ENCODE measurements around the gene NEK9. TPM values are rescaled to one million over a fixed set of nuclear protein-coding genes. Genes with fewer than 3 reads are reported as not detected.

Gene NEK9
- total RNA-seq (10 to 100 TPM; 74.1 to 76.3 TPM), polyA plus RNA-seq (10 to 100 TPM; 23.1 to 32.4 TPM)
- long read RNA-seq, donor 1, full-length matches to known transcripts, result 5 of 35 reads
- long read RNA-seq, donor 1, partial matches to known transcripts, result 30 of 35 reads
- long read RNA-seq, donor 1, other reads (novel, unspliced or antisense), result 0 of 35 reads
- long read RNA-seq, donor 2, partial matches to known transcripts, result 9 of 9 reads
- long read RNA-seq, donor 2, other reads (novel, unspliced or antisense), result 0 of 9 reads
- long read RNA-seq, donor 3, full-length matches to known transcripts, result 1 of 20 reads
- long read RNA-seq, donor 3, partial matches to known transcripts, result 19 of 20 reads
- long read RNA-seq, donor 3, other reads (novel, unspliced or antisense), result 0 of 20 reads
- long read RNA-seq, donor 4, partial matches to known transcripts, result 5 of 6 reads
- long read RNA-seq, donor 4, other reads (novel, unspliced or antisense), result 0 of 6 reads
- long read RNA-seq, donor 5, full-length matches to known transcripts, result 1 of 19 reads
- long read RNA-seq, donor 5, partial matches to known transcripts, result 18 of 19 reads
- long read RNA-seq, donor 5, other reads (novel, unspliced or antisense), result 0 of 19 reads

DNA sequence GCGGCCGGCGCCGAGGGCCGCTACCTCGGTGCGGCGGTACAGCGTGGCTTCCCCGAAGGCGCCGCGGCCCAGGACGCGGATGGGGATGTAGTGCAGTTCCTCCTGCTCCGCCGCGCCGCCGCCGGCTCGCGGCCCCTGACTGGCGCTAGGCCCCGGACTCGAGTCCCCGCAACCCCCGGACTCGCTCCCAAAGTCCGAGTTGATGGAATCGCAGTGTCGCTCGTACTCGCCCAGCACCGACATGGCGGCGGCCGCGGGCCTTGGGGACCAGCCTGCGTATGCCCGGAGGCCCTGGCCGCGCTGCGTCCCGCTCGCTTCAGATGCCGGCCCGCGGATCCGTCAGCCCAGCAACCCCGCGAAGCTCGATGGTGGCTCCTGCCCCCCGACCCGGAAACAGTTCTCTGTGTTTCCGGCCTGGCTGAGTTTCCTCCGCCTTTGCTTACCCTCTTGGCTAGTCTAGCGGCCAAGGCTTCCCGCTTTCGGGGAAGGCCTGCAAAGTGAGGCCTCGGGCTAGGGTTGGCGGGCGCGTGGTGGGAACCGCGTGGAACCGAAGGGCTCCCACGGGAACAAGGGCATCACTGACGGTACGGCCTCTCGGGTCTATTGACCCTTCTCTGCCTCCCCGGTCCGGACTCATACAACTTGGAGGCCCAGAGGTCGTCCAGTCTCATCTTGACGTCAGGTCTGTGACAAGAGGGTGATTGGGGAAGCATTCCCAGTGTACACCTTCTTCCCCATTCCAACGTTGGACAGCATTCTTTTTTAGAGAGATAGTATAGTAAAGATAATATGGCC, at the start of gene NEK9:
NEK9 (minus strand) TSS at position 370 of the 795 bp plus-strand sequence; CDS start at position 243, 127 bp downstream.
- peak; percentile 93 for ATAC-seq (ENCODE audit: insufficient read depth, low FRiP score)
- 0% methylated on average over 43 to 76 of the region's 76 CpGs for WGBS, 2 donors
- H3K36me3 ChIP-seq (ENCODE audit: control insufficient read depth in 4 of 4, insufficient read depth in 4 of 4, low read length in 4 of 4), result peaks cover 0 to 5% (median 2%) of the 10 kb centered on the region in 4 donors

DNA sequence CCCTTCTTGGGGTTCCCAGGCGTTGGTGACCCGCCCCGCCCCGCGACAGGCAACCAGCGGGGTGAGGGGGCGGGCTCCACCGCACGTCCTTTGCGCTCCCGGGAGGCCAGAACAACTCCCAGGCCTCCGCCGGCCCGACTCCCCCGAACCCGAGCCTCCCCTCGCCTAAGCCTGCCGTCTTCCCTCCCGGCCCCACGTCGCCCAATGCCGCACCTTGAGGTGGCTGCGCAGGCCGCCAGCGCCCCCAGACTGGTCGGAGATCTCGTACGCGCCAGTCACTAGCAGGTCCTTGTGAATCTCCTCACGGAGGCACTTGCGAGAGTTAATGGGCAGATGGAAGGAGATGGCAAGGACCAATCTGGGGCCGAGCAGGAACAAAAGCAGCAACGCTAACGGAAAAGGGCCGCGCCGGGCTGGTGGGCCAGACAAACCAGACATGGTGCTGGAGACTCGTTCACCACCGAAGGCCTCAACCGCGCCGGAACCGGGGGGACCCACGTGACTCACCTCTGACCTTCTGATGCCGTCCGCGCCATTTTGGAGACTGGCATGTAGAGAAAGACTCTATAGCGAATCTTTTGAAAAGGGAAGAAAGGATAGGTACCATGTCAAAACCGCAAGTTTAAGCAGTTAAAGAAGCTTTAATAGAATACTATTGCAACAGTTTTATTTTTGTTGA, 49.4 kb upstream of the NEK9 start, which contains the start of gene TMED10:
TMED10 (minus strand) TSS at position 471 of the 679 bp plus-strand sequence; CDS start at position 438, 33 bp downstream.
- TF ChIP-seq CTCF (IDR thresholded peaks at IDR 0.05; ENCODE audit: control extremely low read depth, extremely low read depth), result no peak
- H3K4me1 ChIP-seq (ENCODE audit: control insufficient read depth in 5 of 5, insufficient read depth in 5 of 5, low read length in 5 of 5), result peaks cover 5 to 10% (median 7%) of the 10 kb centered on the region in 5 donors
- H3K4me3 ChIP-seq, result peak within 1 kb of the TSS; percentile 85
- no peaks in the 10 kb centered on the region for H3K9me3 ChIP-seq (ENCODE audit: control insufficient read depth in 4 of 4, insufficient read depth in 3 of 4, low read length in 3 of 4)
- DNase-seq (peak; percentile 50 to 97 (median 93)), ATAC-seq (ENCODE audit: insufficient read depth, low FRiP score) (peak; percentile 93)
- H3K27ac ChIP-seq (ENCODE audit: low read depth in 1 of 2, low read length in 1 of 2), result peak within 1 kb of the TSS; percentile 90 to 99
- H3K36me3 ChIP-seq (ENCODE audit: control insufficient read depth in 4 of 4, insufficient read depth in 4 of 4, low read length in 4 of 4), result peaks cover 0 to 6% (median 1%) of the 10 kb centered on the region in 4 donors
- H3K9ac ChIP-seq (ENCODE audit: insufficient read depth in 1 of 2, low read length in 2 of 2), result peak within 1 kb of the TSS; percentile 69 to 98
- 0 to 1% methylated on average over 49 of the region's 49 CpGs for WGBS, 2 donors
- H3K27me3 ChIP-seq (ENCODE audit: control insufficient read depth in 3 of 3, insufficient read depth in 3 of 3, low read length in 2 of 3), result no peaks in the 10 kb centered on the region

More for the DNA sequence above, at the start of gene NEK9:
- Histone ChIP-seq H3K9ac (ENCODE audit: insufficient read depth in 1 of 2, low read length in 2 of 2) (peak within 1 kb of the TSS; percentile 81 to 87), H3K9me3 (ENCODE audit: control insufficient read depth in 4 of 4, insufficient read depth in 3 of 4, low read length in 3 of 4) (no peaks in the 10 kb centered on the region), H3K27me3 (ENCODE audit: control insufficient read depth in 3 of 3, insufficient read depth in 3 of 3, low read length in 2 of 3) (no peaks in the 10 kb centered on the region), H3K4me3 (peak within 1 kb of the TSS; percentile 73), H3K4me1 (ENCODE audit: control insufficient read depth in 5 of 5, insufficient read depth in 5 of 5, low read length in 5 of 5) (peaks cover 4 to 21% (median 6%) of the 10 kb centered on the region in 5 donors), H3K27ac (ENCODE audit: low read depth in 1 of 2, low read length in 1 of 2) (peak within 1 kb of the TSS; percentile 90 to 93)
- DNase-seq, result peak; percentile 93 to 95 (median 94)
- no peak for TF ChIP-seq CTCF (IDR thresholded peaks at IDR 0.05; ENCODE audit: control extremely low read depth, extremely low read depth)

DNA sequence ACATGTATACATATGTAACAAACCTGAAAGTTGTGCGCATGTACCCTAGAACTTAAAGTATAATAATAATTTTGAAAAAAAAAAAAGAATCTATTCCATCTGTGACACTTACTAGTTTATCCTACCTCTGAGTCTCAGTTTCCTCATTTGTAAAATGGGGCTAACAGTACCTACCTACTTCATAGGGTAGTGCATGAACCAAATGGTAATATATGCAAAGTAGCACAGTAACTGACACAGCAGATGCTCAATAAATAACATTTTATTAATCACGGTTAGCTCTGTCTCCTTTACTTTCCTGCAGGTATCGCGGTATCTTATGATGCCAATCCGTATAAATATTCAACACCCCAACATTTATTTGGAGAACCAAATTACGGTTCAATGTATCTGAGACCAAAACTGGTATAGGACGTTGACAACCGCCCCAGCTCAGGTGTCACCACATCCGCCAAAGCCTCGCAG, 48.9 kb upstream of the NEK9 start:
- WGBS, 2 donors, result 8% methylated on average over 10 of the region's 10 CpGs
- peak overlapping the region; percentile 85 for H3K4me3 ChIP-seq
- H3K9me3 ChIP-seq (ENCODE audit: control insufficient read depth in 4 of 4, insufficient read depth in 3 of 4, low read length in 3 of 4), result no peaks in the 10 kb centered on the region
- no peak for TF ChIP-seq CTCF (IDR thresholded peaks at IDR 0.05; ENCODE audit: control extremely low read depth, extremely low read depth)
- ATAC-seq (ENCODE audit: insufficient read depth, low FRiP score) (no peak), DNase-seq (peak in 1 of 3 donors; percentile 34)
- peak overlapping the region; percentile 90 to 99 for H3K27ac ChIP-seq (ENCODE audit: low read depth in 1 of 2, low read length in 1 of 2)
- H3K27me3 ChIP-seq (ENCODE audit: control insufficient read depth in 3 of 3, insufficient read depth in 3 of 3, low read length in 2 of 3), result no peaks in the 10 kb centered on the region
- peaks cover 5 to 10% (median 7%) of the 10 kb centered on the region in 5 donors for H3K4me1 ChIP-seq (ENCODE audit: control insufficient read depth in 5 of 5, insufficient read depth in 5 of 5, low read length in 5 of 5)
- peak overlapping the region; percentile 69 to 98 for H3K9ac ChIP-seq (ENCODE audit: insufficient read depth in 1 of 2, low read length in 2 of 2)
- H3K36me3 ChIP-seq (ENCODE audit: control insufficient read depth in 4 of 4, insufficient read depth in 4 of 4, low read length in 4 of 4), result peaks cover 0 to 6% (median 1%) of the 10 kb centered on the region in 4 donors

Data from lung (tissue), 16 donors.